ENCODE measurements around the gene CYTH4.

- TF ChIP-seq ZNF217 (IDR thresholded peaks at IDR 0.05) = no peak
- TF ChIP-seq EZH2 (IDR thresholded peaks at IDR 0.05; ENCODE audit: borderline replicate concordance, control insufficient read depth, low read depth, low read length) = no peak
- TF ChIP-seq CTCF (IDR thresholded peaks at IDR 0.05 in 2 of 3, conservative IDR thresholded peaks at IDR 0.05 in 1 of 3; ENCODE audit: control insufficient read depth in 2 of 3, extremely low read depth in 1 of 3, insufficient read depth in 1 of 3, low read depth in 3 of 3, low read length in 3 of 3) = no peak
- TF ChIP-seq CHD2 (IDR thresholded peaks at IDR 0.05; ENCODE audit: borderline replicate concordance, low read depth, low read length) = no peak
Observed at GRCh38 chr22:37267661-37268413, 14.5 kb upstream of the CYTH4 start.

Data from GM12878 (cell line).